Nephron progenitor cell (in vitro differentiated cells): ENCODE measurements around the gene ABCC9.
"Not testable (repeated sequence)": the region's sequence is repeated elsewhere in the genome, so short reads cannot be mapped to it uniquely, and the experiment has no call there.

ENCODE experiments used
- DNase-seq: peaks from one replicate; pipeline ENCODE4 v3.0.0; 2021
- H3K27ac Mint-ChIP-seq: 2 replicates; pipeline ENCODE4 v1.8.0; 2021; ENCODE audit warnings: mild to moderate bottlenecking, moderate library complexity, mixed read lengths
- H3K27me3 Mint-ChIP-seq: 2 replicates; pipeline ENCODE4 v1.8.0; 2021; ENCODE audit warnings: mild to moderate bottlenecking, low read depth, mixed read lengths; ENCODE audit not compliant: poor library complexity
- H3K36me3 Mint-ChIP-seq: 2 replicates; pipeline ENCODE4 v1.8.0; 2021; ENCODE audit warnings: low read depth, mixed read lengths
- H3K4me1 Mint-ChIP-seq: 2 replicates; pipeline ENCODE4 v1.8.0; 2021; ENCODE audit warnings: mixed read lengths
- H3K4me3 Mint-ChIP-seq: 2 replicates; pipeline ENCODE4 v1.8.0; 2021; ENCODE audit warnings: mild to moderate bottlenecking, moderate library complexity, mixed read lengths
- H3K9me3 Mint-ChIP-seq: 2 replicates; pipeline ENCODE4 v1.8.0; 2021; ENCODE audit warnings: mild to moderate bottlenecking, moderate library complexity, mixed read lengths
- TF ChIP-seq, protein P1 (sequence below): fragments of 200-600 bp; sonication (generic); IDR thresholded peaks from 2 replicates; pipeline ENCODE4 v1.5.0; 2021; ENCODE audit warnings: antibody characterized with exemption

Gene ABCC9

GRCh38 chr12:21801522-21802288 lies 139.5 kb downstream of the ABCC9 start:
- H3K27ac Mint-ChIP-seq: no peak overlapping the region
- no peaks in the 10 kb centered on the region for H3K27me3 Mint-ChIP-seq

DNA sequence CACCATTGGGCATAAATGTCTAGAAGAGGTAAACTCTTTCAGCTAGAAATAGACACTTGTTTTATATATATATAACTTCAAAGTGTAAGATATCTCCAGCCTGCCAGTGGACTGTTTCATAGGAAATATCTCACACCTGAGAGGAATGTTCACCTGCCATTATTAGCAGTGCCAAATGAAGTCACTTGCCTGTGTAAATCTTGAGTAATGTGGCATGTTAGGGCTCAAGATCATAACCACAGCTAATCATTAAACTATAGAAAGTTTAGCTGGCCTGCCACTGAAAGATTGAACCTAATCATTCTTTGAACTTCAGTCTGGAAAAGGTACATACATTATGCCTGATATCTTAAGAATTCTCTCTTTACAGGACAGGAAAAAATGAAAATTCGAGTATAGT lies 141.2 kb downstream of the ABCC9 start:
- Mint-ChIP-seq H3K36me3 (peaks cover 12% of the 10 kb centered on the region), H3K27ac (no peak overlapping the region)
- TF ChIP-seq, protein P1, sequence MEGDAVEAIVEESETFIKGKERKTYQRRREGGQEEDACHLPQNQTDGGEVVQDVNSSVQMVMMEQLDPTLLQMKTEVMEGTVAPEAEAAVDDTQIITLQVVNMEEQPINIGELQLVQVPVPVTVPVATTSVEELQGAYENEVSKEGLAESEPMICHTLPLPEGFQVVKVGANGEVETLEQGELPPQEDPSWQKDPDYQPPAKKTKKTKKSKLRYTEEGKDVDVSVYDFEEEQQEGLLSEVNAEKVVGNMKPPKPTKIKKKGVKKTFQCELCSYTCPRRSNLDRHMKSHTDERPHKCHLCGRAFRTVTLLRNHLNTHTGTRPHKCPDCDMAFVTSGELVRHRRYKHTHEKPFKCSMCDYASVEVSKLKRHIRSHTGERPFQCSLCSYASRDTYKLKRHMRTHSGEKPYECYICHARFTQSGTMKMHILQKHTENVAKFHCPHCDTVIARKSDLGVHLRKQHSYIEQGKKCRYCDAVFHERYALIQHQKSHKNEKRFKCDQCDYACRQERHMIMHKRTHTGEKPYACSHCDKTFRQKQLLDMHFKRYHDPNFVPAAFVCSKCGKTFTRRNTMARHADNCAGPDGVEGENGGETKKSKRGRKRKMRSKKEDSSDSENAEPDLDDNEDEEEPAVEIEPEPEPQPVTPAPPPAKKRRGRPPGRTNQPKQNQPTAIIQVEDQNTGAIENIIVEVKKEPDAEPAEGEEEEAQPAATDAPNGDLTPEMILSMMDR: no peak

More at GRCh38 chr12:21801522-21802288, 139.5 kb downstream of the ABCC9 start:
- Mint-ChIP-seq H3K4me1 (no peaks in the 10 kb centered on the region), H3K4me3 (no peak overlapping the region), H3K9me3 (no peaks in the 10 kb centered on the region), H3K36me3 (peaks cover 9% of the 10 kb centered on the region)
- TF ChIP-seq, protein P1: no peak
- DNase-seq: no peak

DNA sequence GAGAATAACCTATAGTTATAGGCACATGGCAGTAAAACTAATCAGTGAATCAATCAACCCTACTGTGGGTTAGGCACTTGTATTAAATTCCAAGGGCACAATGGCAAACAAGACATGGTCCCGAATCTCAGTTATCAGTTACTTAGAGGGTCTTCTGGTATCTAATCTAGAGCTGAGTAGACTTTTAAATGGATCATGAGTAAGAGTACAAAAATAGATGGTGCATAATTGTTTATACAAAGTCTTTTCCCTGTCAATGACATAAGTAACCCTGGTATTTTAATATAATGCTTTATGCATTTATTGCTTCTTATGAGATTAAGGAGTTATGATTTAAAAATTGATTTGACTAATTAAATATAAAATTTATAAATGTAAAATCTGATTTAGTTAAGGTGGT lies 143.7 kb downstream of the ABCC9 start:
- Mint-ChIP-seq H3K9me3 (peaks cover 29% of the 10 kb centered on the region), H3K4me3 (no peak overlapping the region), H3K27me3 (no peaks in the 10 kb centered on the region), H3K36me3 (peaks cover 15% of the 10 kb centered on the region), H3K4me1 (no peaks in the 10 kb centered on the region), H3K27ac (no peak overlapping the region)
- no peak for DNase-seq
- TF ChIP-seq, protein P1: no peak

More for the DNA sequence above, 141.2 kb downstream of the ABCC9 start:
- DNase-seq: no peak
- peaks cover 7% of the 10 kb centered on the region for H3K9me3 Mint-ChIP-seq
- no peaks in the 10 kb centered on the region for H3K27me3 Mint-ChIP-seq
- no peaks in the 10 kb centered on the region for H3K4me1 Mint-ChIP-seq
- no peak overlapping the region for H3K4me3 Mint-ChIP-seq

DNA sequence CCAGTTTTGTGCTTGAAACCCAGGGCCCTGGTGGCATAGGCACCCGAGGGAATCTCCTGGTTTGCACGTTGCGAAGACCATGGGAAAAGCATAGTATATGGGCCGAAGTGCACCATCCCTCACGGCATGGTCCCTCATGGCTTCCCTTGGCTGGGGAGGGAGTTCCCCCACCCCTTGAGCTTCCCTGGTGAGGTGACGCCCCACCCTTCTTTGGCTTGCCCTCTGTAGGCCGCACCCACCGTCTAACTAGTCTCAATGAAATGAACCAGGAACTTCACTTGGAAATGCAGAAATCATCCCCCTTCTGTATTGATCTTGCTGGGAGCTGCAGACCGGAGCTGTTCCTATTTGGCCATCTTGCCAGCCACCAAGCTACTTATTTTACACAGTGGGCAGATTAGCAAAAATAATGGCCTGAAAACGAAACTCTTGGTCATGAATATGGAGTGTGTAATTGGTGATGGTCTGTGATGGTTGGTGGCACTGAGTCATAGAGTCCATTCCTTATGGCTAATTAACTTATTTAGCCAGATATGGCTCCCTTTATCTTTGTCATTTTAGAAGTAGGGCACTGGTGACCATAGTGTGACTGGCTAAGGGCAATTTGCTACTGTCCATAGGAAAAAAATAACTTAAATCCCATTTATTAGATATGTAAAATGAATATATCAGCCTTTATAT lies 145.4 kb downstream of the ABCC9 start:
- Mint-ChIP-seq H3K9me3 (peaks cover 44% of the 10 kb centered on the region), H3K4me1 (no peaks in the 10 kb centered on the region), H3K36me3 (peaks cover 15% of the 10 kb centered on the region), H3K27ac (no peak overlapping the region), H3K4me3 (no peak overlapping the region), H3K27me3 (no peaks in the 10 kb centered on the region)
- TF ChIP-seq, protein P1: no peak
- no peak for DNase-seq

GRCh38 chr12:21794807-21795595 lies 146.2 kb downstream of the ABCC9 start:
- peaks cover 15% of the 10 kb centered on the region for H3K36me3 Mint-ChIP-seq
- H3K27ac Mint-ChIP-seq, H3K4me3 Mint-ChIP-seq, DNase-seq, H3K27me3 Mint-ChIP-seq, H3K4me1 Mint-ChIP-seq: not testable (repeated sequence)
- peaks cover 52% of the 10 kb centered on the region for H3K9me3 Mint-ChIP-seq

DNA sequence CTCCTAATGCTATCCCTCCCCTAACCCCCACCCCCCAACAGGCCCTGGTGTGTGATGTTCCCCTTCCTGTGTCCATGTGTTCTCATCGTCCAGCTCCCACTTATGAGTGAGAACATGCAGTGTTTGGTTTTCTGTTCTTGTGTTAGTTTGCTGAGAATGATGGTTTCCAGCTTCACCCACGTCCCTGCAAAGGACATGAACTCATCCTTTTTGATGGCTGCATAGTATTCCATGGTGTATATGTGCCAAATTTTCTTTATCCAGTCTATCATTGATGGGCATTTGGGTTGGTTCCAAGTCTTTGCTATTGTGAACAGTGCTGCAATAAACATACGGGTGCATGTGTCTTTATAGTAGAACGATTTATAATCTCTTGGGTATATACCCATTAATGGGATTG lies 151.5 kb downstream of the ABCC9 start:
- not testable (repeated sequence) for DNase-seq, H3K4me3 Mint-ChIP-seq, H3K4me1 Mint-ChIP-seq, H3K27me3 Mint-ChIP-seq, H3K27ac Mint-ChIP-seq
- peaks cover 47% of the 10 kb centered on the region for H3K9me3 Mint-ChIP-seq
- H3K36me3 Mint-ChIP-seq: peaks cover 10% of the 10 kb centered on the region
